Measurements from ENCODE around the gene HBG1.

The HBG1 gene

GRCh38 chr11:5232176-5232575 lies 17.5 kb downstream of the HBG1 start:
- DNase-seq (ENCODE audit: low read depth), result no peak
- H3K4me3 ChIP-seq (ENCODE audit: low read depth, low read length), result no peak overlapping the region
- no peak for TF ChIP-seq CTCF (IDR thresholded peaks at IDR 0.05; ENCODE audit: insufficient read depth, low read depth, low read length, missing control alignments)

- H3K4me3 ChIP-seq (ENCODE audit: low read depth, low read length), result no peak overlapping the region
- TF ChIP-seq CTCF (IDR thresholded peaks at IDR 0.05; ENCODE audit: insufficient read depth, low read depth, low read length, missing control alignments), result no peak
- no peak for DNase-seq (ENCODE audit: low read depth)
Measured at GRCh38 chr11:5231111-5231510, 18.5 kb downstream of the HBG1 start.

- no peak for TF ChIP-seq CTCF (IDR thresholded peaks at IDR 0.05; ENCODE audit: insufficient read depth, low read depth, low read length, missing control alignments)
- DNase-seq (ENCODE audit: low read depth), result no peak
- no peak overlapping the region for H3K4me3 ChIP-seq (ENCODE audit: low read depth, low read length)
Measured at GRCh38 chr11:5230266-5230665, 19.4 kb downstream of the HBG1 start.

GRCh38 chr11:5229796-5230195 lies 19.9 kb downstream of the HBG1 start:
- TF ChIP-seq CTCF (IDR thresholded peaks at IDR 0.05; ENCODE audit: insufficient read depth, low read depth, low read length, missing control alignments), result no peak

GRCh38 chr11:5229356-5229755 lies 20.3 kb downstream of the HBG1 start:
- no peak for TF ChIP-seq CTCF (IDR thresholded peaks at IDR 0.05; ENCODE audit: insufficient read depth, low read depth, low read length, missing control alignments)
- H3K4me3 ChIP-seq (ENCODE audit: low read depth, low read length), result no peak overlapping the region
- DNase-seq (ENCODE audit: low read depth), result peak; percentile 5

More at GRCh38 chr11:5229796-5230195, 19.9 kb downstream of the HBG1 start:
- no peak for DNase-seq (ENCODE audit: low read depth)
- no peak overlapping the region for H3K4me3 ChIP-seq (ENCODE audit: low read depth, low read length)

GRCh38 chr11:5228124-5228523 lies 21.5 kb downstream of the HBG1 start:
- no peak for TF ChIP-seq CTCF (IDR thresholded peaks at IDR 0.05; ENCODE audit: insufficient read depth, low read depth, low read length, missing control alignments)
- H3K4me3 ChIP-seq (ENCODE audit: low read depth, low read length), result no peak overlapping the region
- DNase-seq (ENCODE audit: low read depth), result no peak

- no peak for TF ChIP-seq CTCF (IDR thresholded peaks at IDR 0.05; ENCODE audit: insufficient read depth, low read depth, low read length, missing control alignments)
- H3K4me3 ChIP-seq (ENCODE audit: low read depth, low read length), result no peak overlapping the region
- DNase-seq (ENCODE audit: low read depth), result no peak
Measured at GRCh38 chr11:5227681-5228080, 22.0 kb downstream of the HBG1 start.

All from GM12865 (cell line).